NCI-H460 (cell line): ENCODE results near the gene CCDC63. TPM values are rescaled to one million over a fixed set of nuclear protein-coding genes. Genes with fewer than 3 reads are reported as not detected.
"Not testable (repeated sequence)": the region's sequence is repeated elsewhere in the genome, so short reads cannot be mapped to it uniquely, and the experiment has no call there.

Experiments used
- DNase-seq: peaks from one replicate; pipeline ENCODE4 v3.0.0-alpha.2; 2016; ENCODE audit warnings: low read depth; ENCODE audit errors: extremely low read depth
- total RNA-seq: library from RNA; depleted of rRNA; stranded (reverse); fragments of >200 nt; shearing (Covaris generic); gene quantifications from 2 replicates; pipeline ENCODE4 v1.2.3, GENCODE V29; 2014; rRNA removed

Gene CCDC63
- total RNA-seq, 1 experiment from 2014 or later, result not detected

GRCh38 chr12:110943373-110943772 lies 96.6 kb downstream of the CCDC63 start:
- DNase-seq, result no peak

GRCh38 chr12:110948041-110948440 lies 101.3 kb downstream of the CCDC63 start:
- no peak for DNase-seq

- DNase-seq, result not testable (repeated sequence)
Observed at GRCh38 chr12:110950466-110950865, 103.7 kb downstream of the CCDC63 start.

- DNase-seq, result not testable (repeated sequence)
Observed at GRCh38 chr12:110950867-110951266, 104.1 kb downstream of the CCDC63 start.

Other genes with a start within 250 kb of the CCDC63 start
- gene TCTN1, start 232.9 kb upstream of the CCDC63 start, total RNA-seq, result 38.8 and 42.6 TPM in 2 replicates
- 52.0 and 61.7 TPM in 2 replicates for gene HVCN1, start 157.9 kb upstream of the CCDC63 start, total RNA-seq
- gene PPP1CC, start 104.1 kb upstream of the CCDC63 start, total RNA-seq, result 230 and 249 TPM in 2 replicates
- not detected in 2 replicates for gene MYL2, start 73.6 kb downstream of the CCDC63 start, total RNA-seq
- not detected in 2 replicates for gene CUX2, start 187.2 kb downstream of the CCDC63 start, total RNA-seq